GM19324 (cell line): ENCODE data around the gene PIAS4.
A peak's percentile ranks its signal among the peaks of the same experiment; 100 is the strongest.
"Not testable (repeated sequence)": the region's sequence is repeated elsewhere in the genome, so short reads cannot be mapped to it uniquely, and the experiment has no call there.

Source experiments
- ATAC-seq: cut with Tn5 transposase; IDR thresholded peaks from one replicate; pipeline ENCODE4 v1.9.1; 2021; ENCODE audit warnings: mild to moderate bottlenecking, moderate library complexity; ENCODE audit not compliant: unreplicated experiment, low FRiP score

Gene PIAS4

GRCh38 chr19:4007021-4007835 is at the start of gene PIAS4:
PIAS4 (plus strand) TSS chr19:4007736; CDS start chr19:4007761, 25 bp downstream.
- ATAC-seq, result peak; percentile 95

- no peak for ATAC-seq
These were observed 48.4 kb upstream of the PIAS4 start for GRCh38 chr19:3958836-3959765.

GRCh38 chr19:3959766-3960131 is 47.8 kb upstream of the PIAS4 start:
- ATAC-seq, result no peak

- ATAC-seq, result no peak
These were observed 46.5 kb upstream of the PIAS4 start for GRCh38 chr19:3961007-3961406.

GRCh38 chr19:3963458-3964255 is 43.9 kb upstream of the PIAS4 start:
- no peak for ATAC-seq

- ATAC-seq, result no peak
These were observed 43.0 kb upstream of the PIAS4 start for GRCh38 chr19:3964256-3965194.

GRCh38 chr19:3966051-3967017 is 41.2 kb upstream of the PIAS4 start:
- no peak for ATAC-seq

DNA sequence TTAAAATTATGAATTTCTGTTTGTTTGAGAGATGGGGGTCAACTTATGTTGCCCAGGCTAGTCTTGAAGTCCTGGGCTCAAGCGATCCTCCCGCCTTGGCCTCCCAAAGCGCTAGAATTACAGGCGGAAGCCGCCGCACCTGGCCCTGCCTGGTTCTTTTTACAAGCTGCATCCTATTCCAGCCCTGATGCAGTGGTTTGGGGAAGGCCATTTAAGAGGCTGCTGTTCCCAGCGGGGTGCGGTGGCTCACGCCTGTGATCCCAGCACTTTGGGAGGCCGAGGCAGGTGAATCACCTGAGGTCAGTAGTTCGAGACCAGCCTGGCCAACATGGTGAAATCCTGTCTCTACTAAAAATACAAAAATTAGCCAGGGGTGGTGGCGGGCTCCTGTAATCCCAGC is 39.6 kb upstream of the PIAS4 start:
- ATAC-seq, result not testable (repeated sequence)

GRCh38 chr19:3968556-3969434 is 38.7 kb upstream of the PIAS4 start:
- ATAC-seq, result no peak

GRCh38 chr19:3969435-3970312 is 37.9 kb upstream of the PIAS4 start:
- no peak for ATAC-seq

- no peak for ATAC-seq
These were observed 37.2 kb upstream of the PIAS4 start for GRCh38 chr19:3970313-3970807.

GRCh38 chr19:3970808-3971598 is 36.5 kb upstream of the PIAS4 start, which contains the start of gene DAPK3:
DAPK3 (minus strand) TSS chr19:3971099; CDS start chr19:3969735, 1,364 bp downstream.
- peak; percentile 97 for ATAC-seq

DNA sequence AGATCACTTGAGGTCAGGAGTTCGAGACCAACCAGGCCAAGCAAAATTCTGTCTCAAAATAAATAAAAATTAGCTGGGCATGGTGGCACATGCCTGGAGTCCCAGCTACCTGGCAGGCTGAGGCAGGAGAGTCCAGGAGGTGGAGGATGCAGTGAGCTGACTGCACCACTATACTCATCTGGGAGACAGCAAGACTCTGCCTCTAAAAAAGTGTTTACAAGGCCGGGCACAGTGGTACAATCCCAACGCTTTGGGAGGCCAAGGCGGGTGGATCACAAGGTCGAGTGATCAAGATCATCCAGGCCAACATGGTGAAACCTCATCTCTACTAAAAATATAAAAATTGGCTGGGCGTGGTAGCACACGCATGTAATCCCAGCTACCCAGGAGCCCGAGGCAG is 32.4 kb upstream of the PIAS4 start:
- ATAC-seq, result no peak

- ATAC-seq, result no peak
These were observed 31.9 kb upstream of the PIAS4 start for GRCh38 chr19:3975637-3976087.

- no peak for ATAC-seq
These were observed 30.9 kb upstream of the PIAS4 start for GRCh38 chr19:3976495-3977241.
